Activated CD8-positive, alpha-beta T cell treated with anti-CD3 and anti-CD28 coated beads, Interleukin-2, amount 10 ng/mL, durations not matched to agents 7 days and 5 days (primary cell): Measurements from ENCODE around the gene SCN1A. TPM values are rescaled to one million over a fixed set of nuclear protein-coding genes. Genes with fewer than 3 reads are reported as not detected.

Experiments used
- ATAC-seq: fragments of 150-1000 bp; cut with Tn5 transposase; one replicate; pipeline ENCODE4 v1.10.0; 2021; ENCODE audit warnings: moderate library complexity
- CTCF ChIA-PET: fragments of 350-600 bp; sonication (Branson Sonifier 250); formaldehyde crosslinking; loops from one replicate; lab custom pipeline; 2021; ENCODE audit warnings: antibody characterized with exemption; lab: Charles Lee
- POLR2A ChIA-PET: fragments of 350-600 bp; sonication (Branson Sonifier 250); formaldehyde crosslinking; loops from one replicate; lab custom pipeline; 2021; ENCODE audit warnings: antibody characterized with exemption; lab: Charles Lee
- DNase-seq: peaks from one replicate; pipeline ENCODE4 v3.0.0-alpha.2; 2020
- H3K27ac Mint-ChIP-seq: one replicate; pipeline ENCODE4 v1.8.0; 2021; ENCODE audit warnings: mild to moderate bottlenecking, mixed read lengths
- H3K27me3 Mint-ChIP-seq: one replicate; pipeline ENCODE4 v1.8.0; 2021; ENCODE audit warnings: low read depth, mixed read lengths
- H3K36me3 Mint-ChIP-seq: one replicate; pipeline ENCODE4 v1.8.0; 2021; ENCODE audit warnings: low read depth, mixed read lengths
- H3K4me1 Mint-ChIP-seq: one replicate; pipeline ENCODE4 v1.8.0; 2021; ENCODE audit warnings: low read depth, mixed read lengths
- H3K4me3 Mint-ChIP-seq: one replicate; pipeline ENCODE4 v1.8.0; 2021; ENCODE audit warnings: mild to moderate bottlenecking, mixed read lengths
- H3K9me3 Mint-ChIP-seq: one replicate; pipeline ENCODE4 v1.8.0; 2022; ENCODE audit warnings: mixed read lengths; ENCODE audit not compliant: insufficient read depth
- total RNA-seq, 2 experiments: library from RNA; stranded (reverse); gene quantifications; one replicate each; pipeline ENCODE4 v1.2.3, GENCODE V29; 2021

Gene SCN1A
- total RNA-seq = not detected

DNA sequence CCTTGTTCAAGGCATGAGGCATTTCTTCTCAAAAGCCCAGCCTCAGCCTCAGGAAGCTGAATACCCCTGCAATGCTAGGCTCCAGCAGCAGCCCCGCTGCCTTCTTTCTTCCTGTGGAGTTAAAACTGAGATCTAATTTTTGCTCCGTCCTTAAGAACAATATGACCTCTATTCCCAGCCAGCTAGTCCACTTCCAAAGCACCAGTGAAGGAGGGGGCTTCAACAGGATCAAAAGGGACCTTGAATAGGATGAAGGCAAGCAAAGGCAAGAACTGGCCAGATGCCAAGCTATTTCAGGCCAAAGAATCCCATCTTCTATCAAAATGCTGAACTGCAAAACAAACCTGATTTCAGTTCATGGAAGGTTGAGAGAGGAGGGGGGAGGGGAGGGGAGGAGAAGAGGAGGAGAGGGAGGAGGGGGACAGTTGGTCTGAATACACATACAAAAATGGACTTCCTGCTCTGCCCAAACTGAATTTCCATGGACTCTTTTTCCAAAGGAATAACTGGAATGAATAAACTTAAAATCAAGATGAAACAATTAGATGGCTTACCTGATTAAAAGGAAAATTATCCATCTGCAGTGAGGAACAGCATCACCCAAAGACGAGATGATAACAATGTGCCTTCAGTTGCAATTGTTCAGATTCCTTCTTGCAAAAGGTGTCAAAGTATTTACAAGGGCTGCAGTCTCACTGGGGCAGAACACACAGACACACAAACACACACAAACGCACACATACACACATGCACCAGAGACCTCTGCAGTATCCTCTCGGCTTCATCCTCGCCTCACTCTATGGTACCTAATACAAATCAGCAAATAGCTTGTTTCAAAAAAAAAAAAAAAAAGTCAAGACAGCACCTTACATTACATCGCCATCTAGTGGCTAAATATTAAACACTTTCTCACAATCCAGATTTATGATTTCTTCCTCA, at the start of gene SCN1A:
Gene SCN1A (minus strand): TSS at position 804 of the 939 bp plus-strand sequence. CDS start 54,399 bp downstream, outside the sequence.
- Mint-ChIP-seq H3K27me3 (peaks cover 19% of the 10 kb centered on the region), H3K4me1 (no peaks in the 10 kb centered on the region), H3K27ac (no peak within 1 kb of the TSS), H3K36me3 (no peaks in the 10 kb centered on the region), H3K9me3 (no peaks in the 10 kb centered on the region), H3K4me3 (no peak within 1 kb of the TSS)
- ChIA-PET POLR2A (interaction anchor here (0.8 kb wide), 1 partner anchor 174 kb away, joined by 3 read pairs; the partner anchor contains the start of gene TTC21B), CTCF (interaction anchor here (0.9 to 2.9 kb wide), 8 partner anchors 34 to 1134 kb away, joined by 3 to 12 read pairs (median 4); partner anchors contain the start of gene TTC21B)
- no peak for ATAC-seq
- DNase-seq = no peak

DNA sequence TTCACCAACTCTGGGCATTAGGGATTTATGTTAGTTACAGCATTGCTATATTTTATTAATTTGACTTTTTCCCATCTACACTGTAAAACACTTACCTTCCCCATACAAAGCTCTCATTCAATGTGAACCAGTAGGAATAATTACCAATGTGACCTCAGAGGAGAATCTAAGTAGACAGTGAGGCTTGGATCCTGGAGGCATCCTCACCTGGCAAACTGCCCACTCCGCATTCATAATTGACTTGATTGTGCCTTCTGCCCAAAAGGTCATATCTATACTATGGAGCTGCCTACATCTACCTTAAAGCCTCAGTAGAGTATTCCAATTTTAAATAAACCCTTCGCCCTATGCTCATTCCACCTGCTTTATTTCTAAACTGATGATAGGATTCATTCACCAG, 45.4 kb upstream of the SCN1A start:
- H3K27ac Mint-ChIP-seq = no peak overlapping the region
- no peaks in the 10 kb centered on the region for H3K27me3 Mint-ChIP-seq
- no peaks in the 10 kb centered on the region for H3K36me3 Mint-ChIP-seq
- H3K4me1 Mint-ChIP-seq = no peaks in the 10 kb centered on the region
- ATAC-seq = no peak
- CTCF ChIA-PET = no interaction called here
- no peak overlapping the region for H3K4me3 Mint-ChIP-seq
- no peaks in the 10 kb centered on the region for H3K9me3 Mint-ChIP-seq
- POLR2A ChIA-PET = no interaction called here
- DNase-seq = no peak

DNA sequence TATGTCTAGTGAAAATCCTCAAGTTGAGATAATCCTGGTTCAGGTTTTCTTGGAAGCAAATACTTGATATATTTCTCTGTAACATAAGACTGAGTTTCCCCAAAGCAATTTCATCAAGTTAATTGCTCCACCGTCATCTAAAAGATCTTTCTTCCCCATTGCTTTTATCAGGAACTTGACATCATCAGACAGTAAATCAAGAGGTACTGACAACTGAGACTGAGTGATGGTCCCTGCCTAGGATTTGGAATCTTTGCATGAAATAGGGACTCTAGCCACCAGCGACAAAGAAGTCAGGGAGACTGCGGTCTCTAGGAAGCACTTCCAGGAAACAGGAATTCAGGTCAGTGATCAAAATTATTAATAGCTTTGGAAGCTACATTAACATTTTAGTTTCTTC, 43.4 kb upstream of the SCN1A start:
- H3K27me3 Mint-ChIP-seq = no peaks in the 10 kb centered on the region
- no peaks in the 10 kb centered on the region for H3K4me1 Mint-ChIP-seq
- no peak overlapping the region for H3K27ac Mint-ChIP-seq
- ATAC-seq = no peak
- no peak overlapping the region for H3K4me3 Mint-ChIP-seq
- no peaks in the 10 kb centered on the region for H3K9me3 Mint-ChIP-seq
- no peaks in the 10 kb centered on the region for H3K36me3 Mint-ChIP-seq
- ChIA-PET POLR2A (no interaction called here), CTCF (no interaction called here)
- DNase-seq = no peak

DNA sequence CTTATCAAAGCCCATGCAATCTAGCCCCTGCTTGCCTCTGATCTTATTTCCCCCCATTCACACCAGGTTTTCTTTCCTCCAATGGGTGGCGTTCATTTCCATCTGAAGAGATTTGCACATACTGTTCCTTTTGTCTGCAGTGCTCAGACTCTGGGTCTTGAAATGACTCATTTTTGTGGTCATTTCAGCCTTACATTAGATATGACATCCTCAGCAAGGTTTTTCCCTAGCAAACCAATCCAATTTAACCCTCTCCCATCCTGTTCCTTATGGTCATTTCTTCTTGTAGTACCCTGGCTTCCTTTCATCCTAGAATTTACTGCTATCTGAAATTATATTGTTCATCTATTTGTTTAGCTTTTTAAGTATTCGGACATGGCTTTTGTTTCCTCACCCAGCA, 42.5 kb upstream of the SCN1A start:
- ChIA-PET POLR2A (no interaction called here), CTCF (no interaction called here)
- ATAC-seq (no peak), DNase-seq (no peak)
- no peaks in the 10 kb centered on the region for H3K4me1 Mint-ChIP-seq
- H3K9me3 Mint-ChIP-seq = no peaks in the 10 kb centered on the region
- no peak overlapping the region for H3K4me3 Mint-ChIP-seq
- no peaks in the 10 kb centered on the region for H3K36me3 Mint-ChIP-seq
- H3K27ac Mint-ChIP-seq = no peak overlapping the region
- H3K27me3 Mint-ChIP-seq = no peaks in the 10 kb centered on the region

DNA sequence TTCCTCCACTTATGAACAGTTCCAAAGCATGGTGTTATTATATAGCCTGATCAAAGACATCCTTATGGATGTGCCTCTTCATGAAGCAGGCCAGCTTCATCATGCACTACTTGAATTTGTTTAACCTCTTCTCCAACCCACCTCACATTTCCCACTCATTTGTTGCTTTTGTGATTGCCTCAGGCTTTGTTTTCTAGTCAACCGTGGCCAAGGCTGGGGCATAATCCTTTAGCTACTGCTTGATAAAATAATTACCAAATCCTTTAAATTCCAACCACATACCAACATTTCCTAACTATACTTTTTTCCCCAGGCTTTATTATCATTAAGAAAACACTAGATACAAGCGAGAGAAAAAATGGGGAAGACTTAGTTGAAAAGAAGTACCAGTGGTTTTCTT, 39.6 kb upstream of the SCN1A start:
- Mint-ChIP-seq H3K4me3 (no peak overlapping the region), H3K27me3 (no peaks in the 10 kb centered on the region), H3K36me3 (no peaks in the 10 kb centered on the region), H3K27ac (no peak overlapping the region), H3K4me1 (no peaks in the 10 kb centered on the region), H3K9me3 (no peaks in the 10 kb centered on the region)
- ChIA-PET POLR2A (no interaction called here), CTCF (no interaction called here)
- no peak for DNase-seq
- ATAC-seq = no peak

DNA sequence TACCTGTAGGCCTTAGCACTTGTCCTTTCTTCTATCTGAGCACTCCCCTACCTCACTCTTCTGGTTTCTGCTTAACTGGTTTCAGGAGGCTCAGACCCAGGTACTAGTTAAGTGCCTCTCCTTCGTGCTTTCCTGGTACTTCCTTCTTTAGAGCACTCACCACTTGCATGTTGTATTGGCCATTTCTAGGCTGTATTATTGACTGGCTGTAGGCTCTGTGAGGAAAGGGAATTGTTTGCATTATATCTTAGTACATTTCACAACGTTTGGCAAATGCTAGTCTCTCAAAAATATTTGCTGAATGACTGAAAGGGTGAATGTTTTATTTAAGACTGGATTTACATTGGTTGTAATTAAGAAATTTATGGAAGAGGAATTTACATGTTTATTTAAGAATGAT, 36.0 kb upstream of the SCN1A start:
- no peak for ATAC-seq
- Mint-ChIP-seq H3K9me3 (no peaks in the 10 kb centered on the region), H3K27ac (no peak overlapping the region), H3K4me3 (no peak overlapping the region), H3K27me3 (no peaks in the 10 kb centered on the region), H3K4me1 (no peaks in the 10 kb centered on the region), H3K36me3 (no peaks in the 10 kb centered on the region)
- DNase-seq = no peak
- POLR2A ChIA-PET = no interaction called here
- CTCF ChIA-PET = no interaction called here

DNA sequence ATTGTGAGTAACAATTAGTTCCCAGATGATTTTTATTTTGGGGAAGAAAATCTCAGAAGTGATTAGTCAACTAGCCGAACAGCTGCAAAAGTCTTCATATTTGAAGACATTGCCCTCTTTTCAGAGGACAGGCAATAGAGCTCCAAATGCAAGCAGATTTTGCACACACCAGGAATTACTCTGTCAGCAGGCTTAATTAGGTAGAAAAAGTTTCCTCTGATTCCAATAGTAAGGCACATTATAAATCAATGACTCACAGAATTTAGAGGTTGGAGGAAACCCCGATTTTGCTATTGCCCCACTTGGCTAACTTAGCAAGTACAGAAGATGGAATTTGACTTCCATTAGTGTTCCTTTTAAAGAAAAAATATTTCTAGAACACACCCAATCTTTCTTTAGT, 30.7 kb upstream of the SCN1A start:
- DNase-seq (no peak), ATAC-seq (no peak)
- ChIA-PET POLR2A (no interaction called here), CTCF (no interaction called here)
- H3K27me3 Mint-ChIP-seq = peaks cover 5% of the 10 kb centered on the region
- H3K4me1 Mint-ChIP-seq = no peaks in the 10 kb centered on the region
- H3K36me3 Mint-ChIP-seq = no peaks in the 10 kb centered on the region
- no peaks in the 10 kb centered on the region for H3K9me3 Mint-ChIP-seq
- H3K27ac Mint-ChIP-seq = no peak overlapping the region
- no peak overlapping the region for H3K4me3 Mint-ChIP-seq

DNA sequence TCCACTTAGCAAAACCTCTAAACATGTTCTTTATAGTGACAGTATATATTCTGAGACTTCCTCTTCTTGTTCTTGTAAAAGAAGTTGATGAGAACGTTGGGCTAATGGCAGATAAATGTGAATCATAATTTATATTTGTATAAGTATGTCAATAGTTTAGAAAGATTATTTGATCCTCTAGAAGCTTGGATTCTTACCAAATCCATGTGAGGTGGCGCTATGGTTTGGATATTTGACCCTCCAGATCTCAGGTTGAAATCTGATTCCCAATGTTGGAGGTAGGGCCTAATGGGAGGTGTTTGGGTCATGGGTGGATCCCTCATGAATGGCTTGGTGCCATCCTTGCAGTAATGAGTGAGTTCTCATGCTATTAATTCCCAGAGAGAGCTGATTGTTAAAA, 29.8 kb upstream of the SCN1A start:
- ChIA-PET POLR2A (no interaction called here), CTCF (no interaction called here)
- H3K27me3 Mint-ChIP-seq = peaks cover 5% of the 10 kb centered on the region
- H3K36me3 Mint-ChIP-seq = no peaks in the 10 kb centered on the region
- no peaks in the 10 kb centered on the region for H3K4me1 Mint-ChIP-seq
- no peaks in the 10 kb centered on the region for H3K9me3 Mint-ChIP-seq
- H3K4me3 Mint-ChIP-seq = no peak overlapping the region
- ATAC-seq = no peak
- no peak for DNase-seq
- H3K27ac Mint-ChIP-seq = no peak overlapping the region

DNA sequence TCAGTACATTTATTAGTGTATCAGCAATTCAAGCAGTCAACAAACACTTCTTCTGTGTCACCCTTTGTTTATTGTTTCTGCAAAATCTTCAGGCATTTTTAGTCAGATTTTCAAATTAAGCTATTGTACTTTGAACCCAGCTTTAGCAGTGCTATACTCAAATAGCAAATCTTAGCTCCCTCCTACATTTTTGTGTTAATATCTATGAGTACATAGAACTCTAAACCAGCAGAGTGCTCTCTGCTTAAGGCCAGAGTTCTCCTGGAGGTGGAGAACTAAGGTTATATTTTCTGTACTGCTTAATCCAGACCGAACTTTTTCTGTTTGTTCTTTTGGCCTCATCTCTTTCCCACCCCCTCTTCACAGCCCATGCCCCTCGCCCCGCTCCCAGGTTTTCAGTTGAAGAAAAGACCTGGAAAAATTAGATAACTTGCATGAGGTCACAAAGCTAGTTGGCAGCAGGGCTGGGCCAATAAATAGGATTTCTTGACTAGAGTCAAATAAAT, 29.2 kb upstream of the SCN1A start:
- ATAC-seq (no peak), DNase-seq (no peak)
- ChIA-PET POLR2A (no interaction called here), CTCF (no interaction called here)
- Mint-ChIP-seq H3K4me1 (no peaks in the 10 kb centered on the region), H3K9me3 (no peaks in the 10 kb centered on the region), H3K27ac (no peak overlapping the region), H3K36me3 (no peaks in the 10 kb centered on the region), H3K4me3 (no peak overlapping the region), H3K27me3 (peaks cover 5% of the 10 kb centered on the region)

DNA sequence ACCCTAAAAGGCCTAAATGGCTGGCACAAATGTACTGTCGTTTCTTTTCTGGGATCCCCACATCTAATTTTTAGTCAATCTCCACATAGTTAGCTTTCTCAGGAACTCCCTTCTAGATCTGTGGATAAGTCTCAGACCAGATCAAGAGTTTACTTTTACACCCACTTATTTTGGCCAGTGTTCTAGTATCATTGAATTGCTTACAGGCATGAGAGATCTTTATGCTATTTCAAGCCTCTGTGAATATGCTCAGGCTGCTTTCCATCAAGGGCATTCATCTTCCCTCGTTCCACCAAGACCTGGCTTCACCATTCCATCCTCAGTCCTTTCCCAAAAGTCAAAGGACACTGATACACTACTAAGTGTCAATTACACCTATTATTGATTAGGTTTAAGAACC, 27.8 kb upstream of the SCN1A start:
- no peak overlapping the region for H3K4me3 Mint-ChIP-seq
- peaks cover 5% of the 10 kb centered on the region for H3K27me3 Mint-ChIP-seq
- DNase-seq (no peak), ATAC-seq (no peak)
- H3K9me3 Mint-ChIP-seq = no peaks in the 10 kb centered on the region
- no peaks in the 10 kb centered on the region for H3K4me1 Mint-ChIP-seq
- ChIA-PET POLR2A (no interaction called here), CTCF (no interaction called here)
- H3K27ac Mint-ChIP-seq = no peak overlapping the region
- no peaks in the 10 kb centered on the region for H3K36me3 Mint-ChIP-seq

DNA sequence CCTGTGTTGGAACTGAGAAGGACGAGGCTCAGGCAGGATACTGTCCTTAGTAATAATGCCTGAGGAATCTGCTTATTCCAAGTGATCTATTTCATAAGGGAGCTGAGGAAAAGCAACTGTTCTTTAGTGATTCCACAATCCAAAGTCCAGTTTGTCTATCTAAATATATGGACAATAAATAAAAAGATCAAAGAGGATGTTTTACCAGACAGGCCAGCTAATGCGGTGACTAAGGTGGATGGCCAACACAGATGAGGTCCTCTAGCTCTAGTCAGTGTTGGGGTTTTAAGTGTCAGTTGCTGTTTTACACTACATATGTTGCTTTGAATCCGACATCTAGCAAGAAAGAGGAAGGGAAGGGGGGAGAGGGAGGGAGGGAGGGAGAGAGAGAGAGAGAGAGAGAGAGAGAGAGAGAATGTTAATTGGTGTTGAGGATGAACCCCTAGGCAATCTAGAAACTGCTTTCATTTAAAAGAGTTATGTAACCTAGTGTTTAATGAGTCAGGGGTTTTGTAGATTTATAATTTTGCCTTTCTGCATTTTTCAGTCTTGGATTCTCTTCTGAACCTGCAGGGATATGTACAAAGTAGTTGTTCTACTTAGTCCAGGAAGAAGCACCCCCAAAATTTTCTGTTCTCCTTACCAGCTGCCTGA, 27.0 kb upstream of the SCN1A start:
- H3K4me3 Mint-ChIP-seq = no peak overlapping the region

DNA sequence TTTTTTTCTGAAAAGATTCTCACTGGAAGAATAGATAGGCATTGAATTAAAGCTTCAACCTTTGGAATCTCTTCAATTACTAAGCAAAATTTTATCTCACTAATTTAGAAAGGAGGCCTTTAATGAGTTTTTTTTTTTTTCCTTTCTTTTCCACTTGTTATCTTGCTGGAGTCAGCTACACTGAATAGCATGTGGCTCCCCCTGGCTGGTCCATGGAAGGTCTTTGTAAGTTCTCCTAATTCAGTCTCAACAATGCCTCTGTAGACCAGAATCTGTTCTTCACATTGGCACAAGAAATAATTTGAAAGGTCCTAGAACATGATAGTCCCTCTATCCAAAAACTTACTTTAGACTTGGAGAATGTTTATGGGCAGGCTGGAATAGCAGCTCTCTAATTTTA, 24.2 kb upstream of the SCN1A start:
- Mint-ChIP-seq H3K36me3 (no peaks in the 10 kb centered on the region), H3K4me1 (no peaks in the 10 kb centered on the region), H3K27ac (no peak overlapping the region), H3K4me3 (no peak overlapping the region), H3K27me3 (peaks cover 5% of the 10 kb centered on the region), H3K9me3 (no peaks in the 10 kb centered on the region)
- ATAC-seq = no peak
- ChIA-PET CTCF (no interaction called here), POLR2A (no interaction called here)
- no peak for DNase-seq

More for the DNA sequence above, 27.0 kb upstream of the SCN1A start:
- no peaks in the 10 kb centered on the region for H3K36me3 Mint-ChIP-seq
- ATAC-seq = no peak
- ChIA-PET CTCF (no interaction called here), POLR2A (no interaction called here)
- no peak for DNase-seq
- H3K27me3 Mint-ChIP-seq = peaks cover 5% of the 10 kb centered on the region
- H3K27ac Mint-ChIP-seq = no peak overlapping the region
- no peaks in the 10 kb centered on the region for H3K4me1 Mint-ChIP-seq
- H3K9me3 Mint-ChIP-seq = no peaks in the 10 kb centered on the region
